GM12864 (cell line): Measurements from ENCODE around the gene GALC.

Source experiments
- DNase-seq: peaks from one replicate; pipeline ENCODE4 v3.0.0-alpha.2; 2011; ENCODE audit warnings: low read depth
- H3K4me3 ChIP-seq: 2 replicates; pipeline ENCODE4 v1.5.1; 2011; ENCODE audit warnings: mild to moderate bottlenecking, low read depth, low read length, control low read depth
- TF ChIP-seq, protein P1 (sequence below): IDR thresholded peaks from 2 replicates; pipeline ENCODE4 v1.5.1; 2011; ENCODE audit warnings: low read depth, mild to moderate bottlenecking, moderate library complexity, low read length, control low read depth, inconsistent platforms; ENCODE audit errors: missing control alignments

GALC gene

DNA sequence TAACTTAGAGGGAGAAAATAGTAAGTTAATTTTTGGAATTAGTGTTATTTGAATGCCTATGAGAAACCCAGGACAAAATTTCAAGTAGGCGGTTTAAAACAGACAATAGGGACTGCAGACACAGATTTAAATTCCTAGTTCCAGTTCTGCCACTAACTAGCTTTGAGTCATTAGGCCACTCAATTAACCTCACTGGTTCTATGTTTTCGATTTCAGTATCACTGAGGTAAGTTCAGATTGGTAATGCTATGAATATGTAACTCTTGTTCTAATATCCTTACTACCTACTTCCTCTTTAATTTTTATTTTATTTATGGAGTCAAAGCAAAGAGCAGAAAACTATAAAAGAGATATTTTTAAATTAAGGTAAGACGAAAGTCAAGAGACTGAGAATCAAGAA, 52.6 kb downstream of the GALC start:
- H3K4me3 ChIP-seq, result no peak overlapping the region
- TF ChIP-seq, protein P1, sequence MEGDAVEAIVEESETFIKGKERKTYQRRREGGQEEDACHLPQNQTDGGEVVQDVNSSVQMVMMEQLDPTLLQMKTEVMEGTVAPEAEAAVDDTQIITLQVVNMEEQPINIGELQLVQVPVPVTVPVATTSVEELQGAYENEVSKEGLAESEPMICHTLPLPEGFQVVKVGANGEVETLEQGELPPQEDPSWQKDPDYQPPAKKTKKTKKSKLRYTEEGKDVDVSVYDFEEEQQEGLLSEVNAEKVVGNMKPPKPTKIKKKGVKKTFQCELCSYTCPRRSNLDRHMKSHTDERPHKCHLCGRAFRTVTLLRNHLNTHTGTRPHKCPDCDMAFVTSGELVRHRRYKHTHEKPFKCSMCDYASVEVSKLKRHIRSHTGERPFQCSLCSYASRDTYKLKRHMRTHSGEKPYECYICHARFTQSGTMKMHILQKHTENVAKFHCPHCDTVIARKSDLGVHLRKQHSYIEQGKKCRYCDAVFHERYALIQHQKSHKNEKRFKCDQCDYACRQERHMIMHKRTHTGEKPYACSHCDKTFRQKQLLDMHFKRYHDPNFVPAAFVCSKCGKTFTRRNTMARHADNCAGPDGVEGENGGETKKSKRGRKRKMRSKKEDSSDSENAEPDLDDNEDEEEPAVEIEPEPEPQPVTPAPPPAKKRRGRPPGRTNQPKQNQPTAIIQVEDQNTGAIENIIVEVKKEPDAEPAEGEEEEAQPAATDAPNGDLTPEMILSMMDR, result no peak
- DNase-seq, result peak; percentile 49

DNA sequence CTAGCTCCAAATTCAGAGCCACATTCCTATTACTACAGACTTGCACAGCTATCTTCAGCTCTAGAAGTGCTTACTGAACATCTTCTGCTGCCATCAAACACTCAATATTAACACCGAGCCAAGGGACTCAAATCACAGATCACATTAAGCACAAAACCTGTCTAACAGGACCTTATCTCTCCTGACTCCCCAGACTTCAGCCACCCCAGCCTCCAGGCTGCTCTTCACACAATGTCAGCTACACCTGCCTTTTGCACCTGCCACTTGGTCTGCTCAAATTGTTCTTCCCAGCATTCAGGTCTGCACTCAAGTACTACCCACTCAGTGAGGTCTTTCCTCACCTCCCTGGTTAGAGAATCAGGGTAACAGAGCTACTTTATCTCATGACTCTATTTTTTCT, 57.1 kb downstream of the GALC start:
- TF ChIP-seq, protein P1, result no peak
- no peak overlapping the region for H3K4me3 ChIP-seq
- no peak for DNase-seq

DNA sequence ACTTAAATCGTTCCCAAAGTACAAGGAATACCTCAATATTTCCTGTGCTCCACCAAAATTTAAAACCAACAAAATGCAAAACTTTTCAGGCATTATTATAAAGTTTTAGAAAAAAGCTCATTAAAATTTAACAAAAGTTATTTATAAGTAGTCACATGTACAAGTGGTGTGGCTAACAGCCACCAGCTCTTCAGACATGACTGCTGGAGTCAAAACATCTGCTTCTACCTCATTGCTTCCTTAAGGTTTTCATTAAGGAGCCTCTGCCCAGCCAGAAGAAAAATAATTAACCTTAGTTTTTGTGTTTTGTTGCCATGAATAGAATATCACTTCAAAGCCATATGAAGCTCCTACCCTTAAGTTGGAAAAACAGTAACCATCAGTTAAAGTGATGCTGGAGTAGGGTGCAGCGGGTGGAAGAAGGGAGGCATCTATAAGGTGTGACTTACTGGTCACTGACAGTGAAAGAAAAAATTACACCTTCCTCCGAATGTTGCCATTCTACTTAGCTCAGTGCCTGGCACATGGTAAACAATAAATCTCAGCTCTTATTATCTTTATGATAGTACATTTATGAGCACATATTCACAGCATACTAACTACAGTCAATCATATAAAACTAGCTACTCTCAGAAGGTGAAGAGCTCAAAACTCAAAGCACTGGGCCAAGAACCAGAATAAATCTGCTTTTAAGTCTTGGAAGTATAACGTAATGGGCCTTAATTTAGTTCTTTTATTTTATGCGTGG, 57.7 kb downstream of the GALC start:
- TF ChIP-seq, protein P1, result no peak
- H3K4me3 ChIP-seq, result no peak overlapping the region
- no peak for DNase-seq

DNA sequence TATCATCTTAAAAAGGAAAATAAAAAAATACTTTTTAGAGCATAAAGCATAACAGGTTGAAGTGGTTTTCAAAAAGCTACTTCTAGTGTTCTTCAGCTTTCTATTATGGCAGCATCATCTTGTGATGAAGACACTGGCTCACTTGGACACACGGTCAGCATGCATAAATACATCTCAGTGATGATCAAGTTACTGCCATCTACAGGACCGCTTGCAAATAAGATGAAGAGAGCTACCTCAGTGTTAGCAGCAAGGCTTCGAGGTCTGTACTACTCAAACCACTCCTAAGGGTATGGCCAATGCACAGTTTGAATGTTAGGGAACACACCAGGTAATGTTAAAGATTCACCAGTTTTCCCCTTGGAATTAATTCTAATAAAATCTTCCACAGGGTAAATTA, 58.8 kb downstream of the GALC start:
- no peak for DNase-seq
- H3K4me3 ChIP-seq, result no peak overlapping the region
- TF ChIP-seq, protein P1, result peak; percentile 22

DNA sequence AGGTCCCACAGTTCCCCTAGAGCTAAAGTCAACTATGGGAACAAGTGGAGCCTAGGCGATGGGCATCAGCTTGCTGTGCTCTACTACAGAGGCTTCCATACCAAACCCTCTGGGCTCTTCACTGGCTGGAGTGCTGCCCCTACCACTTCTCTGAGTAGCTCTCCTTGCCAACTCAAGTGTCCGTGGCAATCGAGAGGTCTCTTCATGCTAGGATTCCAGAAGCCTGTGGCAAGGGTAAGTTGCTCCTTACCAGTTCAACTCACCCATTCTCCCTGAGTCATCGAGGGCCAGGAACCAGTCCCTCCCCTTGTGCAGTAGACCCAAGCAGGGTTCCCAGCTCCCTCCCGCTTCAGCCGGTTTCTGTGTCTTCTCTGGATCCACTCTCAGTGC, 76.1 kb downstream of the GALC start:
- no peak overlapping the region for H3K4me3 ChIP-seq
- TF ChIP-seq, protein P1, result no peak
- DNase-seq, result no peak

DNA sequence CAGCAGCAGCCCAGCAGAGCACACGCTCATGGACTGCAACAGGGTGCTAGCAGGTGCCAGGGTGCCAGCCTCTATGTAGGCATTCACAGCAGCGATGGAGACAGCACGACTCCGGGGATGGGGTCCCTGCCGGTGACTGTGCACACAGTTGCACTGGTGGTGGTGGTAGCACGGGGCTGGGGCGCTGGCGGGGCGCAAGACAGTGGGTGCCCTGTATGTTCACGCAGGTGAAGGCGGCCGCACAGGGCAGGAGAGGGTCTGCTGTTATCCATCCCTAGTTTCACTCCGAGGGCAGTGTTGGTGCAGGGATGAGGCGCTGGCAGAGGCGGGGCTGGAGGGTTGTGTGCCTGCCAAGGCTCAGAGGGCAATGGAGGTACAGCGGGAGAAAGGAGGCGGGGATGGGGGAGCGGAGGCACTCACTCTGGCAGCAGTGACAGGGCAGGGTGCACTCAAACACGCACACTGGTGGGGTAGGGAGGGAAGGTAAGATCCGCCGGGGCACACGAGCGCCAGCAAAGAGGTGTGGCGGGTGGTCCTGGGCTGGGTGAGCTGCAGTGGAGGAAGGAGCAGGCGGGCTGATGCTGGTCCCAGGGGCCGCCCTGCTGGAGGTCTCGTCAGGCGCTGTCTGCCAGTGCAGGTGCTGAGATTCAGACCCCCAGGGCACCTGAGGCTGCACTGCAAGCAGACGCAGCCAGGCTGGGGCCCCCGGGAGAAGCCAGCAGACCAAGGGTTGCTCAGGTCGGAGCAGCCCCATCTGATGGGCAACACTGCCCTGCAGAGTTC, 76.7 kb downstream of the GALC start:
- DNase-seq, result no peak
- TF ChIP-seq, protein P1, result no peak
- no peak overlapping the region for H3K4me3 ChIP-seq
